Loucy (cell line): ENCODE results near the gene TPCN2.

Experiments used
- EZH2phosphoT487 ChIP-seq: fragments of 200-600 bp; IDR thresholded peaks from 2 replicates; pipeline ENCODE4 v1.6.1; 2018; ENCODE audit warnings: antibody characterized with exemption, mild to moderate bottlenecking, moderate library complexity, borderline replicate concordance
- TF ChIP-seq, protein P1 (sequence below): fragments of 200-600 bp; sonication (generic); conservative IDR thresholded peaks from 2 replicates; pipeline ENCODE4 v1.5.1; 2014; ENCODE audit warnings: mild to moderate bottlenecking, antibody characterized with exemption, low read length

DNA sequence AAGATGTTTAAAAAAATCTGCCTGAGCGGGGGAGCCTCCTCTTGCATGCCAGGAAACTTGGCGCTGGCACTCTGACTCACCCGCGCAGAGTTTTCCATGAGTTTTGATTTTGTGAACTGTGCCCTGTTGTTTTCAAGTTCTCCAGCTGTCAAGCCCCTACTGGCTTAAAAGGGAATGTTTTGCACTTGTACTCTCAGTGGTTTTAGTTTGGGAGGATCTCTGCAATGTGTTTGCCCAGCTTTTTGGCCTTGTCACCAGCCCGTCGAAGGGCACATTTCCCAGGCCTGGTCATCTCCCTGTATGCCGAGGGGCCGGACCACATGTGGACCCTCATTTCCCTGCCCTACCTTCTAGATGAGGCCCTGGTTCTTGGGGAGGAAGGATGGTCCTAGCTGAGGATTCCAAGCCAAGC lies 47.9 kb upstream of the TPCN2 start:
- TF ChIP-seq, protein P1, sequence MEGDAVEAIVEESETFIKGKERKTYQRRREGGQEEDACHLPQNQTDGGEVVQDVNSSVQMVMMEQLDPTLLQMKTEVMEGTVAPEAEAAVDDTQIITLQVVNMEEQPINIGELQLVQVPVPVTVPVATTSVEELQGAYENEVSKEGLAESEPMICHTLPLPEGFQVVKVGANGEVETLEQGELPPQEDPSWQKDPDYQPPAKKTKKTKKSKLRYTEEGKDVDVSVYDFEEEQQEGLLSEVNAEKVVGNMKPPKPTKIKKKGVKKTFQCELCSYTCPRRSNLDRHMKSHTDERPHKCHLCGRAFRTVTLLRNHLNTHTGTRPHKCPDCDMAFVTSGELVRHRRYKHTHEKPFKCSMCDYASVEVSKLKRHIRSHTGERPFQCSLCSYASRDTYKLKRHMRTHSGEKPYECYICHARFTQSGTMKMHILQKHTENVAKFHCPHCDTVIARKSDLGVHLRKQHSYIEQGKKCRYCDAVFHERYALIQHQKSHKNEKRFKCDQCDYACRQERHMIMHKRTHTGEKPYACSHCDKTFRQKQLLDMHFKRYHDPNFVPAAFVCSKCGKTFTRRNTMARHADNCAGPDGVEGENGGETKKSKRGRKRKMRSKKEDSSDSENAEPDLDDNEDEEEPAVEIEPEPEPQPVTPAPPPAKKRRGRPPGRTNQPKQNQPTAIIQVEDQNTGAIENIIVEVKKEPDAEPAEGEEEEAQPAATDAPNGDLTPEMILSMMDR, result 0 out of 2 replicates have a peak, but pooled peaks have one; percentile 30
- no peak for TF ChIP-seq EZH2phosphoT487
